Measurements from ENCODE around the gene RAMP3. TPM values are rescaled to one million over a fixed set of nuclear protein-coding genes. Genes with fewer than 3 reads are reported as not detected.

The RAMP3 gene
- total RNA-seq, 2 experiments from 2014 or later = not detected

DNA sequence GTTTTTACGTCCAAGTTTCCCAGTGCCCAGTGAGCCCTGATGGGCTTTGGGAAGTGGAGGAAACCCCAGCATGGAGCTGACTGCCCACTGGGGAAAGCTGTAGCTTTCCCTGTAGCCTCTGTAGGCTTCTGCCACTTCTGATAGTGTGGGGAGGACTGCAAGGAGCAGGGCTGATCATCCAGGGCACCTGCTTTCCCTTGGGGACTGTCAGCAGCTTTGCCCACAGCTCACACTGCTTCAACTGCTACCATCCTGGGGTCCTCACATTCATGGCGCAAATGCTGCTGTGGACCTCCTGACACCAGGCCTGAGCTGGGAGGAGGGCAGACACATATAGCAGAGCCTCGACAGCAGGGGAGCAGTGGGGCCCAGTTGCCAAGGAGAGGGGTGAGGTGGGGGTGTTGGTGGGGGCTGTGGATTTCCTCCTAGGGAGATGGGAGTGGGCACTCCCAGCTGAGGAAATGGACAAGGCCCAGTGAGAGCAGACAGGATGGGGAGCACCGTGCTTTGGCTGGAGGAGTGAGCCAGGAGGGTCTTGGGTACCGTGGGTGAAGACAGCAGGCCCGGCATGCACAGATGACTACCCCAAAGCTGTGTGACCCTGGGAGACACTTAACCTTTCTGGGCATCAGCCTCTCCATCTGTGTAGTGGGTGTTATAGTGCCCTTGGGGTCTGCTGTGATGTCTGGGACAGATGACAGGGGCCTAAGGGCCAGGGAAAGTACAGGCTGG is 16.2 kb downstream of the RAMP3 start:
- Mint-ChIP-seq H3K4me1 (ENCODE audit: low read depth) (no peaks in the 10 kb centered on the region), H3K27me3 (peaks cover 4% of the 10 kb centered on the region), H3K9me3 (no peaks in the 10 kb centered on the region), H3K4me3 (no peak overlapping the region), H3K36me3 (ENCODE audit: low read depth) (no peaks in the 10 kb centered on the region), H3K27ac (no peak overlapping the region)
- POLR2A ChIA-PET = no interaction called here
- intact Hi-C loops (cut with micrococcal nuclease) = no loop called here
- DNase-seq = no peak
- TF ChIP-seq, protein P1, sequence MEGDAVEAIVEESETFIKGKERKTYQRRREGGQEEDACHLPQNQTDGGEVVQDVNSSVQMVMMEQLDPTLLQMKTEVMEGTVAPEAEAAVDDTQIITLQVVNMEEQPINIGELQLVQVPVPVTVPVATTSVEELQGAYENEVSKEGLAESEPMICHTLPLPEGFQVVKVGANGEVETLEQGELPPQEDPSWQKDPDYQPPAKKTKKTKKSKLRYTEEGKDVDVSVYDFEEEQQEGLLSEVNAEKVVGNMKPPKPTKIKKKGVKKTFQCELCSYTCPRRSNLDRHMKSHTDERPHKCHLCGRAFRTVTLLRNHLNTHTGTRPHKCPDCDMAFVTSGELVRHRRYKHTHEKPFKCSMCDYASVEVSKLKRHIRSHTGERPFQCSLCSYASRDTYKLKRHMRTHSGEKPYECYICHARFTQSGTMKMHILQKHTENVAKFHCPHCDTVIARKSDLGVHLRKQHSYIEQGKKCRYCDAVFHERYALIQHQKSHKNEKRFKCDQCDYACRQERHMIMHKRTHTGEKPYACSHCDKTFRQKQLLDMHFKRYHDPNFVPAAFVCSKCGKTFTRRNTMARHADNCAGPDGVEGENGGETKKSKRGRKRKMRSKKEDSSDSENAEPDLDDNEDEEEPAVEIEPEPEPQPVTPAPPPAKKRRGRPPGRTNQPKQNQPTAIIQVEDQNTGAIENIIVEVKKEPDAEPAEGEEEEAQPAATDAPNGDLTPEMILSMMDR (IDR thresholded peaks at IDR 0.05) = no peak
- no peak for ATAC-seq
- CTCF ChIA-PET = interaction anchor here (1.2 kb wide), 1 partner anchor 32 kb away, joined by 3 read pairs; no protein-coding TSS in a partner anchor

DNA sequence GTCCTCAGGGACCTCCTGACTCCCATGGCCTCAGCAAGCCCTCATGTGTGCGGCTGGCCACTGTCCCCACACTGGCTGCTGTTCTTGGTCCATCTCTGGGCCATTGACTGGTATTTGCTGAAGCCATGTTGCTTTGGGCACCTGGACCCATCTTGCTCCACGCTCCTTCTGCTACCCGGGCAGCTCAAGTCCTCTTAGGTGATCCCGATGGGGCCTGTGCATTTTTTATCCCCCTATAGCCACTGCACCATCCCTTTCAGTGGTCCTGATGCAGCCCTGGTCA is 16.7 kb downstream of the RAMP3 start:
- H3K27ac Mint-ChIP-seq = no peak overlapping the region
- DNase-seq = no peak
- intact Hi-C loops (cut with micrococcal nuclease) = no loop called here
- TF ChIP-seq, protein P1 (IDR thresholded peaks at IDR 0.05) = no peak
- no peaks in the 10 kb centered on the region for H3K36me3 Mint-ChIP-seq (ENCODE audit: low read depth)
- no peaks in the 10 kb centered on the region for H3K4me1 Mint-ChIP-seq (ENCODE audit: low read depth)
- H3K27me3 Mint-ChIP-seq = peaks cover 4% of the 10 kb centered on the region
- H3K9me3 Mint-ChIP-seq = no peaks in the 10 kb centered on the region
- no peak overlapping the region for H3K4me3 Mint-ChIP-seq
- ChIA-PET POLR2A (no interaction called here), CTCF (no interaction called here)
- no peak for ATAC-seq

DNA sequence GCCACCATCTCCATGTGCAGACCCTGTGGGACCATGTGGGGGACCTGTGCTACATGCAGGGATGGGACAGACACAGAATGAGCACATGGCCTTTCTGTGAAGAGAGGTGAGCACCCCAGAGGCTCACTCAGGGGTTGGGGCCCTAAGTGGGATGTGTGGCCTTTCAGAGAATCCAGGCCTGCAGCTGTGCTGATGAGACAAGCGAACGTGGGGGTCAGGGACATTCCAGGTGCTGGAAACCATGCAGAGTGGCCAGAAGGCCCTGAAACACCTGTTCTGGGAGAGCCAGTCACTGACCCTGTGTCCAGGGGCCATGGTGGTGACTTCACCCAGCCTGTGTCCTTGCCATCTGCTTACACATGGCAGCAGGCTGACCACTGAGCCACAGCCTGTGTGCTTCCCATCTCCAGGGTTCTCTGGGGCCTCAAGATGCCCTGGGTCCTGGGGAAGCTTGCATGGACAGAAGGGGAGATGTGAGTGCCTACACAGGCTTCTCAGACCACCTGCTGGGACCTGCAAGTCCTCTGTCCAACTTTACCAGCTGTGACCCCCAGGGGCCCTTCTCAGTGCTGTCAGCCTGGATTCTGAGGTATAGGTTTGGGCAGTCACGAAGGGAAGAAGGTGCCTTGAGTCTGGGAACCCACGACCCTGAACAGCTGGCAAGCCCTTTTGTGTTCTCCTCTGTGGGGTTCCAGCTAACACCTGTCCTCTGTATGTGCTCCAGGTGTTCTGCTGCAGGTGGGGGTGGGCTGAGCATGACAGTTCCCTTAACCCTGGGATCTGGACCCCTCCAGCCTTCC is 17.6 kb downstream of the RAMP3 start:
- ChIA-PET CTCF (no interaction called here), POLR2A (no interaction called here)
- TF ChIP-seq, protein P1 (IDR thresholded peaks at IDR 0.05) = no peak
- ATAC-seq = no peak
- DNase-seq = no peak
- Mint-ChIP-seq H3K27ac (no peak overlapping the region), H3K9me3 (no peaks in the 10 kb centered on the region), H3K4me3 (no peak overlapping the region), H3K36me3 (ENCODE audit: low read depth) (no peaks in the 10 kb centered on the region), H3K27me3 (peaks cover 5% of the 10 kb centered on the region), H3K4me1 (ENCODE audit: low read depth) (no peaks in the 10 kb centered on the region)
- intact Hi-C loops (cut with micrococcal nuclease) = no loop called here

DNA sequence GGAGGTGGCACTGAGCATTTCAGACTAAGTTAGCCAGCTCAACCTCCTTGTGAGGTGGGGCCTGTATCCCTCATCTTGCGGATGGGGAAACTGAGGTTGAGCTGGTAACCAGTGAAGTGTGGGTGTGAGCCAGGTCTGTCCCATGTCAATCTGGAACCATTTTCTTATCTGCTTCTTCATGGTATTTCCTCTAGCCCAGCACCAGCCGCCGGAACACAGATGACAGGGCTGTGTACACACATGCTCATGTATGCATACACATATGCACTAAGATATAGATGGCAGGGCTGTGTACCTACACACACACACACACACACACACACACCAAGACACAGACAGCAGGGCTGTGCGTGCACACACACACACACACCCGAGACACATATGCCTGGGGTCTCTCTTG is 18.5 kb downstream of the RAMP3 start:
- Mint-ChIP-seq H3K9me3 (no peaks in the 10 kb centered on the region), H3K4me3 (no peak overlapping the region), H3K27ac (no peak overlapping the region), H3K27me3 (peaks cover 5% of the 10 kb centered on the region), H3K36me3 (ENCODE audit: low read depth) (no peaks in the 10 kb centered on the region), H3K4me1 (ENCODE audit: low read depth) (no peaks in the 10 kb centered on the region)
- DNase-seq (no peak), ATAC-seq (no peak)
- TF ChIP-seq, protein P1 (IDR thresholded peaks at IDR 0.05) = no peak
- intact Hi-C loops (cut with micrococcal nuclease) = no loop called here
- CTCF ChIA-PET = no interaction called here
- POLR2A ChIA-PET = no interaction called here

Data from activated CD8-positive, alpha-beta T cell treated with anti-CD3 and anti-CD28 coated beads for 36 hours (primary cell).